Naive B cell (primary cell): ENCODE measurements around the gene DOK7. TPM values are rescaled to one million over a fixed set of nuclear protein-coding genes. Genes with fewer than 3 reads are reported as not detected.
"Not testable (repeated sequence)": the region's sequence is repeated elsewhere in the genome, so short reads cannot be mapped to it uniquely, and the experiment has no call there.

ENCODE experiments used
- ATAC-seq, 2 donors: fragments of 150-1000 bp; cut with Tn5 transposase; 2 replicates each; pipeline ENCODE4 v1.10.0; 2021; ENCODE audit warnings: low read depth in 2 of 2, mild to moderate bottlenecking in 2 of 2, moderate library complexity in 2 of 2
- DNase-seq: peaks from one replicate; pipeline ENCODE4 v3.0.0; 2022
- H3K27ac Mint-ChIP-seq, 6 donors: one replicate each; pipeline ENCODE4 v1.8.0; 2020 to 2022; ENCODE audit warnings: mild to moderate bottlenecking in 6 of 6, mixed read lengths in 6 of 6, moderate library complexity in 5 of 6, inconsistent platforms in 2 of 6
- H3K27me3 Mint-ChIP-seq, 3 donors: one replicate each; pipeline ENCODE4 v1.8.0; 2021 to 2022; ENCODE audit warnings: mixed read lengths in 3 of 3, mild to moderate bottlenecking in 1 of 3
- H3K36me3 Mint-ChIP-seq, 2 donors: one replicate each; pipeline ENCODE4 v1.8.0; 2020 to 2022; ENCODE audit warnings: mixed read lengths in 2 of 2, inconsistent platforms in 1 of 2, mild to moderate bottlenecking in 1 of 2
- H3K4me1 Mint-ChIP-seq, 3 donors: one replicate each; pipeline ENCODE4 v1.8.0; 2020 to 2022; ENCODE audit warnings: mixed read lengths in 3 of 3, inconsistent platforms in 1 of 3, mild to moderate bottlenecking in 1 of 3, moderate library complexity in 1 of 3
- H3K4me3 Mint-ChIP-seq, 8 donors: one replicate each; pipeline ENCODE4 v1.8.0; 2020 to 2022; ENCODE audit warnings: mild to moderate bottlenecking in 8 of 8, mixed read lengths in 8 of 8, moderate library complexity in 8 of 8, inconsistent platforms in 2 of 8
- H3K9me3 Mint-ChIP-seq, 7 donors: one replicate each; pipeline ENCODE4 v1.8.0; 2020 to 2022; ENCODE audit warnings: mixed read lengths in 7 of 7, mild to moderate bottlenecking in 5 of 7, inconsistent platforms in 2 of 7, moderate library complexity in 1 of 7
- polyA plus RNA-seq, 6 donors: library from polyadenylated mRNA; unstranded; fragments of 300-500 nt; fragmentation: Illumina TruSeq; gene quantifications; one replicate each; pipeline ENCODE4 v1.2.3, GENCODE V29; 2021; ENCODE audit warnings: low read depth in 6 of 6

Gene DOK7
- polyA plus RNA-seq, 6 donors from 2014 or later: 1.8 to 6.0 (median 4.3) TPM

- no peak for DNase-seq
- no peak for ATAC-seq
- Mint-ChIP-seq H3K4me3 (no peak overlapping the region), H3K27me3 (peaks cover 4 to 22% (median 17%) of the 10 kb centered on the region in 3 donors), H3K9me3 (peaks cover 0 to 25% (median 17%) of the 10 kb centered on the region in 7 donors), H3K4me1 (peaks cover 0 to 7% (median 4%) of the 10 kb centered on the region in 3 donors), H3K36me3 (peaks cover 0 to 12% of the 10 kb centered on the region in 2 donors), H3K27ac (peak overlapping the region in 1 of 6 donors; percentile 49)
Measured at GRCh38 chr4:3451956-3452355, 11.2 kb upstream of the DOK7 start.

GRCh38 chr4:3452376-3452775 is 10.7 kb upstream of the DOK7 start:
- no peak for ATAC-seq
- peaks cover 0 to 7% (median 4%) of the 10 kb centered on the region in 3 donors for H3K4me1 Mint-ChIP-seq
- peaks cover 0 to 12% of the 10 kb centered on the region in 2 donors for H3K36me3 Mint-ChIP-seq
- H3K9me3 Mint-ChIP-seq: peaks cover 0 to 25% (median 17%) of the 10 kb centered on the region in 7 donors
- DNase-seq: no peak
- H3K4me3 Mint-ChIP-seq: no peak overlapping the region
- no peak overlapping the region for H3K27ac Mint-ChIP-seq
- H3K27me3 Mint-ChIP-seq: peaks cover 4 to 22% (median 17%) of the 10 kb centered on the region in 3 donors

- Mint-ChIP-seq H3K27me3 (peaks cover 13 to 25% (median 24%) of the 10 kb centered on the region in 3 donors), H3K9me3 (peaks cover 5 to 31% (median 17%) of the 10 kb centered on the region in 7 donors), H3K36me3 (peaks cover 0 to 18% of the 10 kb centered on the region in 2 donors)
- not testable (repeated sequence) for DNase-seq, H3K4me3 Mint-ChIP-seq, H3K27ac Mint-ChIP-seq, ATAC-seq, H3K4me1 Mint-ChIP-seq
Measured at GRCh38 chr4:3455596-3455995, 7.5 kb upstream of the DOK7 start.

DNA sequence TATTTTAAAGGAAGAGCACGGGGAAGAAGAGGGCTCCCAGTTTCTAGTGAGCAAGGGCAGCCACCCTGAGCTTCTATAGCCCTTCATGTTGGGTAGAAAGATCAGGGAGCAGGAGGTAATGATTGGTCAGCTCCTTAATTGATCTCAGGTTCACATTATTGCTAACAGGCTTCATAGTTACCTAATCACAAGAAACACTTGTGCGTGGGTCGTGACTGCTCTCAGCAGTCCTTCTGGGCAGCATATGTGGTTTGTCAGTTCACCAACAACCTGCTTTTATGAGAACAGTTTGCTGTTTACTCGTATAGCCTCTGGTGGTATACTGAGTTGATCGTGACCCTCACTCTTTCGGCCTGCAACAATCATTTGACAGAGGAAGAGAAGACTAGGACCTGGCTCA is 4.7 kb upstream of the DOK7 start:
- Mint-ChIP-seq H3K9me3 (peaks cover 5 to 31% (median 19%) of the 10 kb centered on the region in 7 donors), H3K4me3 (no peak overlapping the region), H3K36me3 (peaks cover 0 to 18% of the 10 kb centered on the region in 2 donors), H3K4me1 (peaks cover 0 to 4% (median 3%) of the 10 kb centered on the region in 3 donors), H3K27ac (no peak overlapping the region), H3K27me3 (peaks cover 13 to 32% (median 31%) of the 10 kb centered on the region in 3 donors)
- ATAC-seq (no peak), DNase-seq (no peak)

GRCh38 chr4:3459156-3459555 is 4.0 kb upstream of the DOK7 start:
- H3K27me3 Mint-ChIP-seq: peaks cover 13 to 32% (median 32%) of the 10 kb centered on the region in 3 donors
- DNase-seq: not testable (repeated sequence)

GRCh38 chr4:3460926-3461325 is 2.2 kb upstream of the DOK7 start:
- Mint-ChIP-seq H3K36me3 (peaks cover 0 to 7% of the 10 kb centered on the region in 2 donors), H3K27me3 (peaks cover 13 to 49% (median 48%) of the 10 kb centered on the region in 3 donors), H3K27ac (peak overlapping the region in 1 of 6 donors; percentile 34), H3K9me3 (peaks cover 0 to 7% (median 5%) of the 10 kb centered on the region in 7 donors), H3K4me3 (peak overlapping the region in 1 of 8 donors; percentile 44), H3K4me1 (peaks cover 0 to 4% (median 4%) of the 10 kb centered on the region in 3 donors)
- ATAC-seq (no peak), DNase-seq (no peak)

More at GRCh38 chr4:3459156-3459555, 4.0 kb upstream of the DOK7 start:
- H3K4me1 Mint-ChIP-seq, ATAC-seq, H3K4me3 Mint-ChIP-seq, H3K27ac Mint-ChIP-seq: not testable (repeated sequence)
- peaks cover 0 to 18% of the 10 kb centered on the region in 2 donors for H3K36me3 Mint-ChIP-seq
- peaks cover 5 to 24% (median 16%) of the 10 kb centered on the region in 7 donors for H3K9me3 Mint-ChIP-seq

GRCh38 chr4:3461515-3462291 is 1.4 kb upstream of the DOK7 start:
- no peak for DNase-seq
- Mint-ChIP-seq H3K27me3 (peaks cover 13 to 49% (median 48%) of the 10 kb centered on the region in 3 donors), H3K9me3 (peaks cover 0 to 7% (median 2%) of the 10 kb centered on the region in 7 donors), H3K36me3 (peaks cover 0 to 7% of the 10 kb centered on the region in 2 donors), H3K4me3 (peak overlapping the region in 2 of 8 donors; percentile 59 to 68), H3K4me1 (peaks cover 0 to 4% (median 4%) of the 10 kb centered on the region in 3 donors), H3K27ac (peak overlapping the region in 1 of 6 donors; percentile 80)
- no peak for ATAC-seq

- Mint-ChIP-seq H3K9me3 (peaks cover 0 to 7% (median 2%) of the 10 kb centered on the region in 7 donors), H3K27ac (peak overlapping the region in 1 of 6 donors; percentile 44), H3K4me1 (peaks cover 0 to 4% (median 4%) of the 10 kb centered on the region in 3 donors), H3K36me3 (peaks cover 0 to 7% of the 10 kb centered on the region in 2 donors), H3K27me3 (peaks cover 13 to 49% (median 48%) of the 10 kb centered on the region in 3 donors), H3K4me3 (peak overlapping the region in 7 of 8 donors; percentile 34 to 84 (median 62))
- ATAC-seq (no peak), DNase-seq (no peak)
Measured at GRCh38 chr4:3462321-3462789, 751 bp upstream of the DOK7 start.

- ATAC-seq: no peak
- no peak for DNase-seq
- Mint-ChIP-seq H3K27me3 (peaks cover 10 to 46% (median 41%) of the 10 kb centered on the region in 3 donors), H3K4me3 (peak overlapping the region in 1 of 8 donors; percentile 68), H3K4me1 (peaks cover 0 to 4% (median 4%) of the 10 kb centered on the region in 3 donors), H3K27ac (no peak overlapping the region), H3K9me3 (peaks cover 0 to 7% (median 2%) of the 10 kb centered on the region in 7 donors), H3K36me3 (peaks cover 0 to 7% of the 10 kb centered on the region in 2 donors)
Measured at GRCh38 chr4:3463556-3464348, 646 bp downstream of the DOK7 start.

DNA sequence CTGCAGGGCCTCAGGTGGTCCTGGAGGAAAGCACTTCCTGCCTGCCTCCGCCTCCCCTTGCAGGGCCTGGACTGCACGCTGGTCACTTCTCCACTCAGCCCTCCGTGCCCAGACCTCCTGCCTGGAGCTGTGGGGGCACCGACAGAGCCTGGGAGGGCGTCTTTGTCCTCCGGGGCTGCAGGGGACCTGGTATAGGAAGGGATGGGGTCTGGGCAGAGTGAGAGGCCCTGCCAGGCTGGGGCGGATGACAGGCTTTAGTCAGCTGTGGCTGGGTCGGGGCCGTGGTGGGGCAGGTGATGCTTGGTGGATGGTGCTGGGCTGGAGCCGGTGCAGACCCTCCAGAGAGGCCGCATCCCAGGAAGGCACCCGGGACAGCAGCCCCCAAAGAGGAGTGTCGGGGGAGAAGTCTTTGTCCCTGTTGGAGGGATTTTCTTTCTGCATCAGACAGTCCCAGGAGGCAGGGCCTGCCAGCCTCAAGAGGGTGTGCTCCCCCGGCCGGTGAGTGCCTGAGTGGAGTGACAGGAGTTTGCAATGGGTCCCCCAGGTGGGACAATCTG is 1.3 kb downstream of the DOK7 start:
- Mint-ChIP-seq H3K4me3 (peak overlapping the region in 2 of 8 donors; percentile 45 to 82), H3K4me1 (peaks cover 0 to 4% (median 4%) of the 10 kb centered on the region in 3 donors), H3K27me3 (peaks cover 4 to 42% (median 38%) of the 10 kb centered on the region in 3 donors), H3K27ac (no peak overlapping the region), H3K9me3 (peaks cover 0 to 7% (median 2%) of the 10 kb centered on the region in 7 donors), H3K36me3 (peaks cover 0 to 7% of the 10 kb centered on the region in 2 donors)
- no peak for DNase-seq
- ATAC-seq: no peak

DNA sequence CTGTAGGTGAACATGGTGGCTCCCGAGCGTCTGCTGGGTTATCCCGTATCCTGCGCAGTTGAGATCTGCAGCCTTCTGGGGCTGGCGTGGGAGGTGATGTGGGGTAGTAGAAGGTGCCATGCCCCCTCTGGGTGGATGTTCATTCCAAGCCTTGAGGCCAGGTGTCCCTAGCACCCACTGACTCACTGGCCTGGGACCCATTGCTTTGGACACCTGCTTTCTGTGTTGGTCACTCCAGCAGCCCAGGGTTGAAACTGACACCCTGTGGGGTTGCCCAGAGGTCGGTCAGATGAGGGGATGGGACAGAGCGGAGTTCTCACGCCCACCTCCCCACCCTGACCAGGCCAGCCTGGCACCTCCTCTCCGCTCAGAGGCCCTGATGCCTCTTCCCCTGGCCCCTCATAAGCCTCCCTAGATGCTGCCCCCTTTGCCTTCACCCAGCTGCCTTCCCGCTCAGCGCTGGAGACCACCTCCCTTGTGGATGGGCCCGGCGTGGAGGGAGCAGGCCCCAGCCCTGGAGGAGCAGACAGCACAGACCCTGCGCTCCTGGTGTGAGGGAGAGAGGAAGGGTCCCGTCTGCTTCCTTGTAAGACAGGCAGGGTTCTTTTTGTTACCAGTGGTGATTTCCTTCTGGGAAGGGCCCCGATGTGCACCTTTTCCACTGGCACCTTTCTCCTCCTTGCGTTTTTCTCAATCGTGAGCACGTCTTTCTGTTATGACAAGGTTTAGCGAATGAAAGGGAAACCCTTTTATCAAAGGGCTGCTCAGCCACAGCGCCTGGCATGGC is 2.0 kb downstream of the DOK7 start:
- ATAC-seq (no peak), DNase-seq (no peak)
- Mint-ChIP-seq H3K27me3 (peaks cover 2 to 37% (median 32%) of the 10 kb centered on the region in 3 donors), H3K4me3 (peak overlapping the region in 2 of 8 donors; percentile 40 to 57), H3K9me3 (peaks cover 0 to 2% (median 2%) of the 10 kb centered on the region in 7 donors), H3K4me1 (peaks cover 0 to 4% (median 4%) of the 10 kb centered on the region in 3 donors), H3K27ac (no peak overlapping the region), H3K36me3 (peaks cover 0 to 4% of the 10 kb centered on the region in 2 donors)
